Measurements from ENCODE around the gene IL12A. TPM values are rescaled to one million over a fixed set of nuclear protein-coding genes. Genes with fewer than 3 reads are reported as not detected.

Gene IL12A
- polyA plus RNA-seq (2013, experiment 1 of 2): 0.50 TPM
- 0.44 TPM for polyA plus RNA-seq (2013, experiment 2 of 2)

DNA sequence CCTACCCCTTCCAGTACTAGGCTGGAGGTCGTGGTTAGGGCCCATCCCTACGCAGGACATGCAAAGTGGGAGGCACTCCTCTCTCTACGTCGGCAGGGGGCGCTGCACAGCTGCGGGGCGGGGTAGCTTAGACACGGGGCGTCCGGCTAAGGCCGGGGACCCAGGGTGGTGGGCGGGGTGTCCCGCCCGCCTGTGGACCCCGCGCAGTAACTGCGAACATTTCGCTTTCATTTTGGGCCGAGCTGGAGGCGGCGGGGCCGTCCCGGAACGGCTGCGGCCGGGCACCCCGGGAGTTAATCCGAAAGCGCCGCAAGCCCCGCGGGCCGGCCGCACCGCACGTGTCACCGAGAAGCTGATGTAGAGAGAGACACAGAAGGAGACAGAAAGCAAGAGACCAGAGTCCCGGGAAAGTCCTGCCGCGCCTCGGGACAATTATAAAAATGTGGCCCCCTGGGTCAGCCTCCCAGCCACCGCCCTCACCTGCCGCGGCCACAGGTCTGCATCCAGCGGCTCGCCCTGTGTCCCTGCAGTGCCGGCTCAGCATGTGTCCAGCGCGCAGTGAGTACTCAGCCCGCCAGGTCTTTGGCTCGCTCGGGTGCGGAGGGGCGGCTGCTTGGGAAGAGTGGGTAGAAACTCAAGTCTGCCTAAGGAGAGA is at the start of gene IL12A:
IL12A (plus strand) TSS at position 219 of the 655 bp plus-strand sequence.
- Histone ChIP-seq H3K9me3 (ENCODE audit: insufficient read depth, low read depth, low read length) (peaks cover 3% of the 10 kb centered on the region; the same call in 1 of the 2 replicates), H3K27me3 (ENCODE audit: insufficient read depth, low read length) (peaks cover 15% of the 10 kb centered on the region), H3K36me3 (ENCODE audit: insufficient read depth, low read length) (no peaks in the 10 kb centered on the region), H3K27ac (ENCODE audit: low read depth, low read length) (no peak within 1 kb of the TSS), H3K4me1 (ENCODE audit: insufficient read depth, low read length) (peaks cover 9% of the 10 kb centered on the region; the same call in 1 of the 2 replicates), H3K4me3 (ENCODE audit: low read length) (peak within 1 kb of the TSS; percentile 62), H3K9ac (ENCODE audit: low read depth, low read length) (peak within 1 kb of the TSS; percentile 58; the same call in 1 of the 2 replicates)
- 1% methylated on average over 54 of the region's 54 CpGs for WGBS

GRCh38 chr3:159941038-159942000 is 47.3 kb upstream of the IL12A start:
- no peaks in the 10 kb centered on the region for H3K36me3 ChIP-seq (ENCODE audit: insufficient read depth, low read length)
- no peak overlapping the region for H3K9ac ChIP-seq (ENCODE audit: low read depth, low read length)
- no peak overlapping the region for H3K27ac ChIP-seq (ENCODE audit: low read depth, low read length)
- no peaks in the 10 kb centered on the region for H3K27me3 ChIP-seq (ENCODE audit: insufficient read depth, low read length)
- no peaks in the 10 kb centered on the region for H3K9me3 ChIP-seq (ENCODE audit: insufficient read depth, low read depth, low read length)
- WGBS: 87% methylated on average over 6 of the region's 6 CpGs
- no peak overlapping the region for H3K4me3 ChIP-seq (ENCODE audit: low read length)
- H3K4me1 ChIP-seq (ENCODE audit: insufficient read depth, low read length): no peaks in the 10 kb centered on the region

DNA sequence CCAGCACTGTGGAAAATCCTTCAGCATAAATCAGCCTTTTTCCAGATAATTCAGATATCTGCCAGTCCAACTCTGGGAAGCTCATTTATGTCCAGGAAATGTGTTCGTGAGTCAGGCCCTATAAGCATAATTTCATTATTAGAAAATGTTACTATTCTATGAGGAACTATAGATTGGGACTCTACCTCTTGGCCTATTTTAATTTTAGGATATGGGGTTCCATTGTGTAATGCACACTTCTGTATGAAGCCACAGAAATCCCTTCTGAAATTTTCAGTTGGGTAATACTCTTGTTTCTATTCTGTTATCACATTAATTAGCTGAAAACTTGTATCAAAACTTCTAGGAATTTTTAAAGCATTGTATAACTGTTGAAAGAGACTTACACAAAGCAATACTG is 43.9 kb upstream of the IL12A start:
- no peaks in the 10 kb centered on the region for H3K27me3 ChIP-seq (ENCODE audit: insufficient read depth, low read length)
- H3K4me3 ChIP-seq (ENCODE audit: low read length): no peak overlapping the region
- no CpG with 5 or more reads among the region's 1 CpG for WGBS
- H3K36me3 ChIP-seq (ENCODE audit: insufficient read depth, low read length): no peaks in the 10 kb centered on the region
- H3K9ac ChIP-seq (ENCODE audit: low read depth, low read length): no peak overlapping the region
- no peaks in the 10 kb centered on the region for H3K4me1 ChIP-seq (ENCODE audit: insufficient read depth, low read length)
- H3K9me3 ChIP-seq (ENCODE audit: insufficient read depth, low read depth, low read length): no peaks in the 10 kb centered on the region
- H3K27ac ChIP-seq (ENCODE audit: low read depth, low read length): no peak overlapping the region

GRCh38 chr3:159945930-159946329 is 42.7 kb upstream of the IL12A start:
- no peak overlapping the region for H3K9ac ChIP-seq (ENCODE audit: low read depth, low read length)
- no peaks in the 10 kb centered on the region for H3K36me3 ChIP-seq (ENCODE audit: insufficient read depth, low read length)
- no peaks in the 10 kb centered on the region for H3K4me1 ChIP-seq (ENCODE audit: insufficient read depth, low read length)
- H3K4me3 ChIP-seq (ENCODE audit: low read length): no peak overlapping the region
- WGBS: 91% methylated on average over 2 of the region's 2 CpGs
- no peaks in the 10 kb centered on the region for H3K9me3 ChIP-seq (ENCODE audit: insufficient read depth, low read depth, low read length)
- no peaks in the 10 kb centered on the region for H3K27me3 ChIP-seq (ENCODE audit: insufficient read depth, low read length)
- no peak overlapping the region for H3K27ac ChIP-seq (ENCODE audit: low read depth, low read length)

DNA sequence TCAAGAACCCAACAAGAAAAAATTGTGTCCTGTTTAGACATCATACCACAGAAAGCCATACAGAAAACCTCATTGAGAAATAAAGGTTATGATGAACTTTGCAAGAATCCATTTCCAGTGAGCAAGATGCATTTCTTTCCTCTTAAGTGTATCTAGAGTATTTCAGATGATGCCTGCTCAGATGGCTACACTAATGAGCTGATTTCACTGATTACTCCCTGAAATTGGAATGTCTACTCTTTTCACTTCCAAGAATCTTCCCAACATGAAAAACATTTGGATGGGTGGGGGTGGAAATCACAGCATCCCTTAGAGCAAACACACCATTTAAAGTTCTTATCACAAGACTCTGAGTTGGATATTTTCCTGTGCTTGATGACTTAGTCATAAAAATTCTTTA is 41.4 kb upstream of the IL12A start:
- Histone ChIP-seq H3K9ac (ENCODE audit: low read depth, low read length) (no peak overlapping the region), H3K4me1 (ENCODE audit: insufficient read depth, low read length) (no peaks in the 10 kb centered on the region), H3K9me3 (ENCODE audit: insufficient read depth, low read depth, low read length) (no peaks in the 10 kb centered on the region), H3K4me3 (ENCODE audit: low read length) (no peak overlapping the region), H3K27ac (ENCODE audit: low read depth, low read length) (no peak overlapping the region), H3K36me3 (ENCODE audit: insufficient read depth, low read length) (no peaks in the 10 kb centered on the region), H3K27me3 (ENCODE audit: insufficient read depth, low read length) (no peaks in the 10 kb centered on the region)

GRCh38 chr3:159948429-159949144 is 40.0 kb upstream of the IL12A start:
- H3K4me3 ChIP-seq (ENCODE audit: low read length): no peak overlapping the region
- H3K27me3 ChIP-seq (ENCODE audit: insufficient read depth, low read length): no peaks in the 10 kb centered on the region
- H3K4me1 ChIP-seq (ENCODE audit: insufficient read depth, low read length): no peaks in the 10 kb centered on the region
- H3K27ac ChIP-seq (ENCODE audit: low read depth, low read length): no peak overlapping the region
- H3K9ac ChIP-seq (ENCODE audit: low read depth, low read length): no peak overlapping the region
- 88% methylated on average over 5 of the region's 5 CpGs for WGBS
- no peaks in the 10 kb centered on the region for H3K36me3 ChIP-seq (ENCODE audit: insufficient read depth, low read length)
- no peaks in the 10 kb centered on the region for H3K9me3 ChIP-seq (ENCODE audit: insufficient read depth, low read depth, low read length)

GRCh38 chr3:159950156-159950898 is 38.3 kb upstream of the IL12A start:
- H3K9me3 ChIP-seq (ENCODE audit: insufficient read depth, low read depth, low read length): no peaks in the 10 kb centered on the region
- no peak overlapping the region for H3K4me3 ChIP-seq (ENCODE audit: low read length)
- WGBS: 100% methylated on average over 3 of the region's 3 CpGs
- H3K9ac ChIP-seq (ENCODE audit: low read depth, low read length): no peak overlapping the region
- H3K4me1 ChIP-seq (ENCODE audit: insufficient read depth, low read length): no peaks in the 10 kb centered on the region
- H3K27me3 ChIP-seq (ENCODE audit: insufficient read depth, low read length): no peaks in the 10 kb centered on the region
- H3K36me3 ChIP-seq (ENCODE audit: insufficient read depth, low read length): no peaks in the 10 kb centered on the region
- no peak overlapping the region for H3K27ac ChIP-seq (ENCODE audit: low read depth, low read length)

- Histone ChIP-seq H3K36me3 (ENCODE audit: insufficient read depth, low read length) (no peaks in the 10 kb centered on the region), H3K27me3 (ENCODE audit: insufficient read depth, low read length) (no peaks in the 10 kb centered on the region), H3K27ac (ENCODE audit: low read depth, low read length) (no peak overlapping the region), H3K9ac (ENCODE audit: low read depth, low read length) (no peak overlapping the region), H3K9me3 (ENCODE audit: insufficient read depth, low read depth, low read length) (no peaks in the 10 kb centered on the region), H3K4me3 (ENCODE audit: low read length) (no peak overlapping the region), H3K4me1 (ENCODE audit: insufficient read depth, low read length) (no peaks in the 10 kb centered on the region)
- WGBS: 86% methylated on average over 2 of the region's 2 CpGs
Observed at GRCh38 chr3:159951540-159951939, 37.1 kb upstream of the IL12A start.

- Histone ChIP-seq H3K27me3 (ENCODE audit: insufficient read depth, low read length) (no peaks in the 10 kb centered on the region), H3K9me3 (ENCODE audit: insufficient read depth, low read depth, low read length) (no peaks in the 10 kb centered on the region), H3K36me3 (ENCODE audit: insufficient read depth, low read length) (no peaks in the 10 kb centered on the region), H3K9ac (ENCODE audit: low read depth, low read length) (no peak overlapping the region), H3K4me3 (ENCODE audit: low read length) (no peak overlapping the region), H3K27ac (ENCODE audit: low read depth, low read length) (no peak overlapping the region), H3K4me1 (ENCODE audit: insufficient read depth, low read length) (no peaks in the 10 kb centered on the region)
- no CpG with 5 or more reads among the region's 2 CpGs for WGBS
Observed at GRCh38 chr3:159953325-159954085, 35.1 kb upstream of the IL12A start.

Measured in HUES64 (cell line).